ENCODE results near the gene KRT83.
A peak's percentile ranks its signal among the peaks of the same experiment; 100 is the strongest.

DNA sequence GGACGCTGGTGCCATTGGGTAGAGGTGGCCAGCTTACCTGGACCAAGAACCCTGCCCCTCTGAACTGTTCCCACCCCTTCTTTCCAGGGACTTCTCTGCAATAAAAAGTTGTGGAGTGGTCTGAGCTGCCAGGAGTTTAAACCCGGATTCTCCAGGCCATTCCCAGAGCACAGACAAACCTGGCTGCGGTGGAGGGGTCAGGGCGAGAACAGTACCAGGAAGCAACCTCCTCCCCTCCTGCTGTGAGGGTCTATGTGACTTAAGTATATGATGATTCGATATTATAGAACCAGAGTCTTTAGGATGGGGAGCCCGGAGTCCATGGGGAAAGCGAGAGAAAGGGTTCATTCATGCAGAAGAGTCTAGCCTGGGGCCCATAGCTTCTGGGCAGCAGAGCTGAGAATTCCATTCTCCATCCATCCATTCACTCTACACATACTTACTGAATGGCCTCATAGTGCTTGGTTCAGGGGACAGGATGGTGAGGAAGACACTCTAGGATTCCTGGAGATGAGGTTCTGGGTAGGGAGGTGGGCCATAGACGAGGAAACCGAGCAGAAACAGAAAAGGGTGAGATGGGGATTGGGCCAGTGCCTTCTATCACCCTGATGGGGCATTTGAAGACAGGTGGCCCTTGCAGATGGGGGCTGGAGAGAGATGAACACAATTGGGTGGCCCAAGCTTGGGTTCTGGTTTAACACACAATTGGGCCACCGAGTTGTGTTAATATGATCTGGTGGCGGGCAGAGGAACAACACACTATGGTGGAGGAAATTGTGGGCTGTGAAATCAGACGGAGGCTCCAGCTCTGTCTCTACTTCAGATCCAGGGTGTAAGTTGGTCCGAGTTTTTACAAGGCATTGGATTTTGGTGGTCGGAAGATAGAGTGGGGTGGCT, 41.5 kb downstream of the KRT83 start:
- no peak for TF ChIP-seq POLR2A (IDR thresholded peaks at IDR 0.05)
- TF ChIP-seq, protein P1, sequence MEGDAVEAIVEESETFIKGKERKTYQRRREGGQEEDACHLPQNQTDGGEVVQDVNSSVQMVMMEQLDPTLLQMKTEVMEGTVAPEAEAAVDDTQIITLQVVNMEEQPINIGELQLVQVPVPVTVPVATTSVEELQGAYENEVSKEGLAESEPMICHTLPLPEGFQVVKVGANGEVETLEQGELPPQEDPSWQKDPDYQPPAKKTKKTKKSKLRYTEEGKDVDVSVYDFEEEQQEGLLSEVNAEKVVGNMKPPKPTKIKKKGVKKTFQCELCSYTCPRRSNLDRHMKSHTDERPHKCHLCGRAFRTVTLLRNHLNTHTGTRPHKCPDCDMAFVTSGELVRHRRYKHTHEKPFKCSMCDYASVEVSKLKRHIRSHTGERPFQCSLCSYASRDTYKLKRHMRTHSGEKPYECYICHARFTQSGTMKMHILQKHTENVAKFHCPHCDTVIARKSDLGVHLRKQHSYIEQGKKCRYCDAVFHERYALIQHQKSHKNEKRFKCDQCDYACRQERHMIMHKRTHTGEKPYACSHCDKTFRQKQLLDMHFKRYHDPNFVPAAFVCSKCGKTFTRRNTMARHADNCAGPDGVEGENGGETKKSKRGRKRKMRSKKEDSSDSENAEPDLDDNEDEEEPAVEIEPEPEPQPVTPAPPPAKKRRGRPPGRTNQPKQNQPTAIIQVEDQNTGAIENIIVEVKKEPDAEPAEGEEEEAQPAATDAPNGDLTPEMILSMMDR (IDR thresholded peaks at IDR 0.05): peak in 1 of 6 experiments; percentile 30
